ENCODE data around the gene MTAP. TPM values are rescaled to one million over a fixed set of nuclear protein-coding genes. Genes with fewer than 3 reads are reported as not detected.

MTAP gene
- total RNA-seq, 1 experiment from 2014 or later, result 326 TPM

DNA sequence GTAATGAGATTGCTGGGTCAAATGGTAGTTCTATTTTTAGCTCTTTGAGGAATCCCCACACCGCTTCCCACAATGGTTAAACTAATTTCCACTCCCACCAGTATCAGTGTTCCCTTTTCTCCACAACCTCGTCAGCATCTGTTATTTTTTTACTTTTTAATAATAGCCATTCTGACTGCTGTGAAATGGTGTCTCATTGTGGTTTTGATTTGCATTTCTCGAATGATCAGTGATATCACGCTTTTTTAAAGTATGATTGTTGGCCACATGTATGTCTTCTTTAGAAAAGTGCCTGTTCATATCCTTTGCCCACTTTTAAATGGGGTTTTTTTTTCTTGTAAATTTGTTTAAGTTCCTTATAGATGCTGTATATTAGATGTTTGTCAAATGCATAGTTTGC lies 73.5 kb downstream of the MTAP start:
- RAD21 ChIA-PET (ENCODE audit: low non-redundant PET in 1 of 2, low total read pairs in 2 of 2, uncharacterized antibody in 2 of 2, unreplicated experiment in 2 of 2), result no interaction called here

More for the DNA sequence above, 73.5 kb downstream of the MTAP start:
- TF ChIP-seq ZFX (IDR thresholded peaks at IDR 0.05), result no peak
- no peak for TF ChIP-seq ZNF274 (IDR thresholded peaks at IDR 0.05; ENCODE audit: low read depth, low read length)
- no peak for TF ChIP-seq SP1 (IDR thresholded peaks at IDR 0.05; ENCODE audit: low read depth)
- no peak for TF ChIP-seq EZH2phosphoT487 (IDR thresholded peaks at IDR 0.05; ENCODE audit: borderline replicate concordance)
- no peak for TF ChIP-seq JUND (IDR thresholded peaks at IDR 0.05)
- TF ChIP-seq, protein P1, sequence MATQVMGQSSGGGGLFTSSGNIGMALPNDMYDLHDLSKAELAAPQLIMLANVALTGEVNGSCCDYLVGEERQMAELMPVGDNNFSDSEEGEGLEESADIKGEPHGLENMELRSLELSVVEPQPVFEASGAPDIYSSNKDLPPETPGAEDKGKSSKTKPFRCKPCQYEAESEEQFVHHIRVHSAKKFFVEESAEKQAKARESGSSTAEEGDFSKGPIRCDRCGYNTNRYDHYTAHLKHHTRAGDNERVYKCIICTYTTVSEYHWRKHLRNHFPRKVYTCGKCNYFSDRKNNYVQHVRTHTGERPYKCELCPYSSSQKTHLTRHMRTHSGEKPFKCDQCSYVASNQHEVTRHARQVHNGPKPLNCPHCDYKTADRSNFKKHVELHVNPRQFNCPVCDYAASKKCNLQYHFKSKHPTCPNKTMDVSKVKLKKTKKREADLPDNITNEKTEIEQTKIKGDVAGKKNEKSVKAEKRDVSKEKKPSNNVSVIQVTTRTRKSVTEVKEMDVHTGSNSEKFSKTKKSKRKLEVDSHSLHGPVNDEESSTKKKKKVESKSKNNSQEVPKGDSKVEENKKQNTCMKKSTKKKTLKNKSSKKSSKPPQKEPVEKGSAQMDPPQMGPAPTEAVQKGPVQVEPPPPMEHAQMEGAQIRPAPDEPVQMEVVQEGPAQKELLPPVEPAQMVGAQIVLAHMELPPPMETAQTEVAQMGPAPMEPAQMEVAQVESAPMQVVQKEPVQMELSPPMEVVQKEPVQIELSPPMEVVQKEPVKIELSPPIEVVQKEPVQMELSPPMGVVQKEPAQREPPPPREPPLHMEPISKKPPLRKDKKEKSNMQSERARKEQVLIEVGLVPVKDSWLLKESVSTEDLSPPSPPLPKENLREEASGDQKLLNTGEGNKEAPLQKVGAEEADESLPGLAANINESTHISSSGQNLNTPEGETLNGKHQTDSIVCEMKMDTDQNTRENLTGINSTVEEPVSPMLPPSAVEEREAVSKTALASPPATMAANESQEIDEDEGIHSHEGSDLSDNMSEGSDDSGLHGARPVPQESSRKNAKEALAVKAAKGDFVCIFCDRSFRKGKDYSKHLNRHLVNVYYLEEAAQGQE (IDR thresholded peaks at IDR 0.05; ENCODE audit: low read depth), result no peak
- no peak for TF ChIP-seq EGR1 (IDR thresholded peaks at IDR 0.05; ENCODE audit: low read depth)
- no peak for TF ChIP-seq ELF1 (IDR thresholded peaks at IDR 0.05; ENCODE audit: borderline replicate concordance, low read depth)
- TF ChIP-seq SRF (IDR thresholded peaks at IDR 0.05; ENCODE audit: low read depth), result no peak
- TF ChIP-seq CEBPB (IDR thresholded peaks at IDR 0.05; ENCODE audit: low read depth), result no peak
- TF ChIP-seq, protein P2, sequence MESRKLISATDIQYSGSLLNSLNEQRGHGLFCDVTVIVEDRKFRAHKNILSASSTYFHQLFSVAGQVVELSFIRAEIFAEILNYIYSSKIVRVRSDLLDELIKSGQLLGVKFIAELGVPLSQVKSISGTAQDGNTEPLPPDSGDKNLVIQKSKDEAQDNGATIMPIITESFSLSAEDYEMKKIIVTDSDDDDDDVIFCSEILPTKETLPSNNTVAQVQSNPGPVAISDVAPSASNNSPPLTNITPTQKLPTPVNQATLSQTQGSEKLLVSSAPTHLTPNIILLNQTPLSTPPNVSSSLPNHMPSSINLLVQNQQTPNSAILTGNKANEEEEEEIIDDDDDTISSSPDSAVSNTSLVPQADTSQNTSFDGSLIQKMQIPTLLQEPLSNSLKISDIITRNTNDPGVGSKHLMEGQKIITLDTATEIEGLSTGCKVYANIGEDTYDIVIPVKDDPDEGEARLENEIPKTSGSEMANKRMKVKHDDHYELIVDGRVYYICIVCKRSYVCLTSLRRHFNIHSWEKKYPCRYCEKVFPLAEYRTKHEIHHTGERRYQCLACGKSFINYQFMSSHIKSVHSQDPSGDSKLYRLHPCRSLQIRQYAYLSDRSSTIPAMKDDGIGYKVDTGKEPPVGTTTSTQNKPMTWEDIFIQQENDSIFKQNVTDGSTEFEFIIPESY (IDR thresholded peaks at IDR 0.05; ENCODE audit: extremely low read depth, insufficient replicate concordance, low read length), result no peak
- no peak for TF ChIP-seq TCF7L2 (IDR thresholded peaks at IDR 0.05; ENCODE audit: borderline replicate concordance, extremely low read depth, insufficient read depth, insufficient read length)
- TF ChIP-seq RAD21 (IDR thresholded peaks at IDR 0.05; ENCODE audit: low read depth), result no peak
- TF ChIP-seq, protein P3, sequence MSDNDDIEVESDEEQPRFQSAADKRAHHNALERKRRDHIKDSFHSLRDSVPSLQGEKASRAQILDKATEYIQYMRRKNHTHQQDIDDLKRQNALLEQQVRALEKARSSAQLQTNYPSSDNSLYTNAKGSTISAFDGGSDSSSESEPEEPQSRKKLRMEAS (IDR thresholded peaks at IDR 0.05), result no peak
- no peak for TF ChIP-seq YY1 (IDR thresholded peaks at IDR 0.05; ENCODE audit: extremely low read depth, insufficient replicate concordance, low read depth, low read length)
- TF ChIP-seq SIN3A (IDR thresholded peaks at IDR 0.05; ENCODE audit: low read depth), result no peak
- TF ChIP-seq EZH2 (IDR thresholded peaks at IDR 0.05), result no peak
- POLR2A ChIA-PET, result no interaction called here
- Histone ChIP-seq H3K4me2 (ENCODE audit: low read length) (no peak overlapping the region), H4K20me1 (ENCODE audit: insufficient read depth) (peaks cover 5% of the 10 kb centered on the region; the same call in 1 of the 2 replicates), H3K79me2 (ENCODE audit: insufficient read depth, low read length) (peaks cover 59% of the 10 kb centered on the region), H3K9me3 (ENCODE audit: control insufficient read depth in 1 of 2, insufficient read depth in 1 of 2, low read depth in 1 of 2, low read length in 2 of 2) (no peaks in the 10 kb centered on the region), H2AFZ (ENCODE audit: low read depth, low read length, poor library complexity, severe bottlenecking) (no peak overlapping the region), H3K9me2 (ENCODE audit: insufficient read depth) (no peaks in the 10 kb centered on the region), H3K27ac (ENCODE audit: low read depth, low read length) (no peak overlapping the region), H3K27me3 (ENCODE audit: insufficient read depth, low read length) (no peaks in the 10 kb centered on the region), H3K4me1 (ENCODE audit: control insufficient read depth in 1 of 2, insufficient read depth in 2 of 2, low read length in 2 of 2) (peaks cover 28 to 35% of the 10 kb centered on the region in 2 experiments), H3K9ac (ENCODE audit: low read length) (no peak overlapping the region), H3K4me3 (replicated peaks in 1 of 2; ENCODE audit: low read depth in 1 of 2, low read length in 2 of 2) (no peak overlapping the region), H3K36me3 (ENCODE audit: control insufficient read depth in 1 of 2, insufficient read depth in 2 of 2, low read length in 2 of 2) (peaks cover 0 to 17% of the 10 kb centered on the region in 2 experiments; a peak in 1 of 4 replicates)
- DNase-seq (ENCODE audit: low read depth, low spot score) (no peak), ATAC-seq (no peak)
- CTCF ChIA-PET, result no interaction called here
- no TSS peak for BruUV-seq (replicated peaks)
- intact Hi-C loops (cut with micrococcal nuclease), result no loop called here

All from HCT116 (cell line).